Placental epithelial cell (primary cell): ENCODE data around the gene CDKN1B. TPM values are rescaled to one million over a fixed set of nuclear protein-coding genes. Genes with fewer than 3 reads are reported as not detected.

Experiments
- small RNA-seq: library from RNA; depleted of rRNA; stranded (forward); fragments of <200 nt; gene quantifications from one replicate; pipeline ENCODE3, GENCODE V24; 2012
- total RNA-seq: library from RNA; depleted of rRNA; stranded (reverse); fragments of >200 nt; gene quantifications from 2 replicates; pipeline ENCODE4 v1.2.3, GENCODE V29; 2012

The CDKN1B gene
- total RNA-seq = 35.1 and 47.5 TPM in 2 replicates

DNA sequence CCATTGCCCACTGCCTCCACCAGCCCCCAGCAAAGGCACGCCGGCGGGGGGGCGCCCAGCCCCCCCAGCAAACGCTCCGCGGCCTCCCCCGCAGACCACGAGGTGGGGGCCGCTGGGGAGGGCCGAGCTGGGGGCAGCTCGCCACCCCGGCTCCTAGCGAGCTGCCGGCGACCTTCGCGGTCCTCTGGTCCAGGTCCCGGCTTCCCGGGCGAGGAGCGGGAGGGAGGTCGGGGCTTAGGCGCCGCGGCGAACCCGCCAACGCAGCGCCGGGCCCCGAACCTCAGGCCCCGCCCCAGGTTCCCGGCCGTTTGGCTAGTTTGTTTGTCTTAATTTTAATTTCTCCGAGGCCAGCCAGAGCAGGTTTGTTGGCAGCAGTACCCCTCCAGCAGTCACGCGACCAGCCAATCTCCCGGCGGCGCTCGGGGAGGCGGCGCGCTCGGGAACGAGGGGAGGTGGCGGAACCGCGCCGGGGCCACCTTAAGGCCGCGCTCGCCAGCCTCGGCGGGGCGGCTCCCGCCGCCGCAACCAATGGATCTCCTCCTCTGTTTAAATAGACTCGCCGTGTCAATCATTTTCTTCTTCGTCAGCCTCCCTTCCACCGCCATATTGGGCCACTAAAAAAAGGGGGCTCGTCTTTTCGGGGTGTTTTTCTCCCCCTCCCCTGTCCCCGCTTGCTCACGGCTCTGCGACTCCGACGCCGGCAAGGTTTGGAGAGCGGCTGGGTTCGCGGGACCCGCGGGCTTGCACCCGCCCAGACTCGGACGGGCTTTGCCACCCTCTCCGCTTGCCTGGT lies at the start of gene CDKN1B:
CDKN1B (plus strand) TSS at position 576 of the 793 bp plus-strand sequence. CDS start 472 bp downstream, outside the sequence.

Small RNA genes lying within 50 kb of the gene (small RNA-seq; reads per million reads assigned to genes)
- not detected for gene MIR613

Other genes starting within 250 kb of the CDKN1B start
- 16.1 and 23.3 TPM in 2 replicates for gene DUSP16, start 154.5 kb upstream of the CDKN1B start, total RNA-seq
- gene CREBL2, start 105.5 kb upstream of the CDKN1B start, total RNA-seq = 5.1 and 12.4 TPM in 2 replicates
- under 0.01 TPM in 1 of 2 replicates, not detected in the other for gene GPR19, start 21.2 kb upstream of the CDKN1B start, total RNA-seq
- gene APOLD1, start 68.3 kb downstream of the CDKN1B start, total RNA-seq = 2.4 and 4.0 TPM in 2 replicates
- gene DDX47, start 96.0 kb downstream of the CDKN1B start, total RNA-seq = 57.7 and 88.9 TPM in 2 replicates
- gene GPRC5A, start 174.2 kb downstream of the CDKN1B start, total RNA-seq = 34.2 and 41.6 TPM in 2 replicates
- gene GPRC5D, start 234.8 kb downstream of the CDKN1B start, total RNA-seq = 0.22 TPM in 1 of 2 replicates, not detected in the other